Loucy (cell line): ENCODE results near the gene MARK4.

Experiments used
- H2AFZ ChIP-seq: fragments of 200-600 bp; sonication (generic); 2 replicates; pipeline ENCODE4 v1.6.0; 2016; ENCODE audit warnings: antibody characterized with exemption, mild to moderate bottlenecking, low read length, moderate library complexity
- H3F3A ChIP-seq: fragments of 200-600 bp; 2 replicates; pipeline ENCODE4 v1.6.0; 2016; ENCODE audit warnings: antibody characterized with exemption, low read depth, mild to moderate bottlenecking
- H3K27me3 ChIP-seq: fragments of 200-600 bp; sonication (generic); 2 replicates; pipeline ENCODE4 v1.6.1; 2014; ENCODE audit warnings: low read length, mild to moderate bottlenecking; ENCODE audit not compliant: insufficient read depth, poor library complexity, severe bottlenecking
- H3K36me3 ChIP-seq: fragments of 200-600 bp; sonication (generic); 2 replicates; pipeline ENCODE4 v1.6.1; 2016; ENCODE audit warnings: low read length; ENCODE audit not compliant: insufficient read depth
- H3K4me1 ChIP-seq: fragments of 200-600 bp; sonication (generic); 2 replicates; pipeline ENCODE4 v1.5.1; 2014; ENCODE audit warnings: low read length, mild to moderate bottlenecking; ENCODE audit not compliant: insufficient read depth, poor library complexity, severe bottlenecking
- H3K4me2 ChIP-seq: fragments of 200-600 bp; sonication (generic); 2 replicates; pipeline ENCODE4 v1.6.0; 2014; ENCODE audit warnings: antibody characterized with exemption, low read length, low read depth, mild to moderate bottlenecking; ENCODE audit not compliant: poor library complexity, severe bottlenecking
- H3K4me3 ChIP-seq: fragments of 200-600 bp; sonication (generic); 2 replicates; pipeline ENCODE4 v1.5.1; 2014; ENCODE audit warnings: low read length, mild to moderate bottlenecking, mixed read lengths; ENCODE audit not compliant: poor library complexity, severe bottlenecking
- H3K79me2 ChIP-seq: fragments of 200-600 bp; sonication (generic); 2 replicates; pipeline ENCODE4 v1.6.1; 2014; ENCODE audit warnings: low read length; ENCODE audit not compliant: insufficient read depth
- H3K9ac ChIP-seq: fragments of 200-600 bp; sonication (generic); 2 replicates; pipeline ENCODE4 v1.6.0; 2014; ENCODE audit warnings: mild to moderate bottlenecking, low read depth, low read length, moderate library complexity; ENCODE audit not compliant: poor library complexity, severe bottlenecking
- H3K9me2 ChIP-seq: fragments of 200-600 bp; sonication (generic); replicated peaks from 2 replicates; pipeline ENCODE4 v1.6.1; 2016; ENCODE audit warnings: low read depth, low read length, mixed read lengths
- H3K9me3 ChIP-seq: fragments of 200-600 bp; sonication (generic); 2 replicates; pipeline ENCODE4 v1.6.1; 2014; ENCODE audit warnings: mild to moderate bottlenecking, antibody characterized with exemption, low read length, low read depth; ENCODE audit not compliant: insufficient read depth
- H4K20me1 ChIP-seq: fragments of 200-600 bp; sonication (generic); 2 replicates; pipeline ENCODE4 v1.6.0; 2014; ENCODE audit warnings: antibody characterized with exemption, low read length, mild to moderate bottlenecking; ENCODE audit not compliant: insufficient read depth, poor library complexity, severe bottlenecking
- CTCF ChIP-seq: fragments of 200-600 bp; sonication (generic); conservative IDR thresholded peaks from 2 replicates; pipeline ENCODE4 v1.5.1; 2014; ENCODE audit warnings: mild to moderate bottlenecking, antibody characterized with exemption, low read length
- EZH2phosphoT487 ChIP-seq: fragments of 200-600 bp; IDR thresholded peaks from 2 replicates; pipeline ENCODE4 v1.6.1; 2018; ENCODE audit warnings: antibody characterized with exemption, mild to moderate bottlenecking, moderate library complexity, borderline replicate concordance

The MARK4 gene

GRCh38 chr19:45250832-45251451 lies at the start of gene MARK4:
TSS of gene MARK4 (plus strand) at chr19:45251271. CDS start at chr19:45251589, 318 bp downstream.
- Histone ChIP-seq H2AFZ (peak within 1 kb of the TSS; percentile 98), H3K4me2 (peak within 1 kb of the TSS; percentile 96), H3K27me3 (peaks cover 4% of the 10 kb centered on the region), H3K9me2 (no peaks in the 10 kb centered on the region), H3F3A (no peaks in the 10 kb centered on the region), H3K4me3 (peak within 1 kb of the TSS; percentile 99), H3K9ac (peak within 1 kb of the TSS; percentile 92), H3K36me3 (no peaks in the 10 kb centered on the region), H4K20me1 (peaks cover 38% of the 10 kb centered on the region), H3K4me1 (peaks cover 46% of the 10 kb centered on the region), H3K9me3 (no peaks in the 10 kb centered on the region), H3K79me2 (peaks cover 45% of the 10 kb centered on the region)
- TF ChIP-seq EZH2phosphoT487: no peak
- TF ChIP-seq CTCF: no peak

DNA sequence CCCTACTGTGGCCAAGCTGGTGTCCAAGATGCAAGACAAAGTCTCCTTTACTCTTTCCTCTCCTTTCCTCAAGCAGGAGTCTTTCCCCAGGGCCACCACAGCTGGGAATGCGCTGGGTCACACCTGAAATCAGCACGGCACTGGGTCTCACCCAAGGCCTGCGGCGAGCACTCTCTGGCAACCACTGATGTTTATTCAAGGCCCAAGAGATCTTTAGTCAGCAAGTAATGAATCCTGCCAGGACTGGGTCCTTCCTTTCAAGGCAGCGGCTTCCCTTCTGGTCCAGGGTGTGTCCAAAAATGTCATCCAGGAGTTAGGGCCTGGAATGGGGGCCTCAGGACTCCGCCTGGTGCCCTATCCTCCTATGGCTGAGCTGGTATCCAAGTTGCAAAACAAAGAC lies 48.4 kb upstream of the MARK4 start:
- Histone ChIP-seq H3K79me2 (no peaks in the 10 kb centered on the region), H3K4me2 (no peak overlapping the region), H3K9ac (no peak overlapping the region), H3K9me3 (no peaks in the 10 kb centered on the region), H3K27me3 (no peaks in the 10 kb centered on the region), H3K9me2 (no peaks in the 10 kb centered on the region), H3F3A (no peaks in the 10 kb centered on the region), H3K4me1 (no peaks in the 10 kb centered on the region), H3K4me3 (no peak overlapping the region), H2AFZ (no peak overlapping the region), H4K20me1 (no peaks in the 10 kb centered on the region), H3K36me3 (no peaks in the 10 kb centered on the region)
- TF ChIP-seq CTCF: no peak
- no peak for TF ChIP-seq EZH2phosphoT487

DNA sequence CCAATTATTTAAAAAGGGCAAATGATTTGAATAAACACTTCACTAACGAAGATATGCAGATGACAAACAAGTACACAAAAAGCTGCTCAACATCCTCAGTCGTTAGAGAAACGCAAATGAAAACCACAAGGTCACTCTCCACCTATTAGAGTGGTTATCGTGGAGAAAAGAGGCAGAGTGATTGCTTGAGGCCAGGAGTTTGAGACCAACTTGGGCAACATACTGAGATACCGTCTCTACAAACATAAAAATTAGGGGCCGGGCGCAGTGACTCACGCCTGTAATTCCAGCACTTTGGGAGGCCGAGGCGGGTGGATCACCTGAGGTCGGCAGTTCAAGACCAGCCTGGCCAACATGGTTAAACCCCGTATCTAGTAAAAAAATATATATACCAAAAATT lies 45.3 kb upstream of the MARK4 start:
- Histone ChIP-seq H3K4me3 (no peak overlapping the region), H3K9me2 (no peaks in the 10 kb centered on the region), H3K4me1 (no peaks in the 10 kb centered on the region), H3F3A (no peaks in the 10 kb centered on the region), H3K36me3 (no peaks in the 10 kb centered on the region), H3K9me3 (no peaks in the 10 kb centered on the region), H3K27me3 (no peaks in the 10 kb centered on the region), H4K20me1 (no peaks in the 10 kb centered on the region), H3K79me2 (no peaks in the 10 kb centered on the region), H3K4me2 (no peak overlapping the region), H3K9ac (no peak overlapping the region), H2AFZ (no peak overlapping the region)
- no peak for TF ChIP-seq CTCF
- TF ChIP-seq EZH2phosphoT487: no peak
